Activated CD8-positive, alpha-beta memory T cell treated with anti-CD3 and anti-CD28 coated beads, Interleukin-2, amount 50 U/mL, for 24 hours (primary cell): ENCODE measurements around the gene PTH.
A peak's percentile ranks its signal among the peaks of the same experiment; 100 is the strongest.

Experiments used
- DNase-seq: peaks from one replicate; pipeline ENCODE4 v3.0.0-alpha.2; 2020; ENCODE audit errors: extremely low read depth

Gene PTH

GRCh38 chr11:13495929-13496328, at the start of gene PTH:
Gene PTH, minus strand, starts transcription at chr11:13495997. Its CDS starts 3,142 bp downstream, at chr11:13492855.
- DNase-seq = no peak

- DNase-seq = no peak
These were observed 42.2 kb upstream of the PTH start for GRCh38 chr11:13538044-13538443.

- DNase-seq = no peak
These were observed 40.0 kb upstream of the PTH start for GRCh38 chr11:13535819-13536218.

- DNase-seq = no peak
These were observed 38.6 kb upstream of the PTH start for GRCh38 chr11:13534358-13534757.

GRCh38 chr11:13525257-13525656, 29.5 kb upstream of the PTH start:
- DNase-seq = no peak

GRCh38 chr11:13503393-13503792, 7.6 kb upstream of the PTH start:
- no peak for DNase-seq

- no peak for DNase-seq
These were observed 6.7 kb upstream of the PTH start for GRCh38 chr11:13502492-13502891.

GRCh38 chr11:13494051-13494450, 1.7 kb downstream of the PTH start:
- no peak for DNase-seq

- DNase-seq = no peak
These were observed 8.2 kb downstream of the PTH start for GRCh38 chr11:13487661-13488030.

- peak; percentile 25 for DNase-seq
These were observed 8.7 kb downstream of the PTH start for GRCh38 chr11:13486926-13487660.

- no peak for DNase-seq
These were observed 15.6 kb downstream of the PTH start for GRCh38 chr11:13480198-13480597.

GRCh38 chr11:13479688-13480087, 16.1 kb downstream of the PTH start:
- DNase-seq = no peak

- no peak for DNase-seq
These were observed 20.7 kb downstream of the PTH start for GRCh38 chr11:13475091-13475490.

GRCh38 chr11:13473013-13473722, 22.6 kb downstream of the PTH start:
- DNase-seq = no peak

- no peak for DNase-seq
These were observed 27.0 kb downstream of the PTH start for GRCh38 chr11:13468750-13469149.

- no peak for DNase-seq
These were observed 29.9 kb downstream of the PTH start for GRCh38 chr11:13465909-13466371.

- DNase-seq = no peak
These were observed 32.0 kb downstream of the PTH start for GRCh38 chr11:13463779-13464290.

- peak; percentile 55 for DNase-seq
These were observed 32.7 kb downstream of the PTH start, which contains the start of gene BTBD10 for GRCh38 chr11:13462901-13463778. Gene BTBD10, minus strand, starts transcription at chr11:13463222. Its CDS starts 18,098 bp downstream, at chr11:13445124.

GRCh38 chr11:13462311-13462900, 33.4 kb downstream of the PTH start:
- peak; percentile 23 for DNase-seq

- DNase-seq = no peak
These were observed 34.5 kb downstream of the PTH start for GRCh38 chr11:13461291-13461690.

- DNase-seq = no peak
These were observed 44.9 kb downstream of the PTH start for GRCh38 chr11:13450832-13451397.
